ENCODE data around the gene GASK1A. TPM values are rescaled to one million over a fixed set of nuclear protein-coding genes. Genes with fewer than 3 reads are reported as not detected.

The GASK1A gene
- total RNA-seq, 1 donor from 2014 or later: not detected

DNA sequence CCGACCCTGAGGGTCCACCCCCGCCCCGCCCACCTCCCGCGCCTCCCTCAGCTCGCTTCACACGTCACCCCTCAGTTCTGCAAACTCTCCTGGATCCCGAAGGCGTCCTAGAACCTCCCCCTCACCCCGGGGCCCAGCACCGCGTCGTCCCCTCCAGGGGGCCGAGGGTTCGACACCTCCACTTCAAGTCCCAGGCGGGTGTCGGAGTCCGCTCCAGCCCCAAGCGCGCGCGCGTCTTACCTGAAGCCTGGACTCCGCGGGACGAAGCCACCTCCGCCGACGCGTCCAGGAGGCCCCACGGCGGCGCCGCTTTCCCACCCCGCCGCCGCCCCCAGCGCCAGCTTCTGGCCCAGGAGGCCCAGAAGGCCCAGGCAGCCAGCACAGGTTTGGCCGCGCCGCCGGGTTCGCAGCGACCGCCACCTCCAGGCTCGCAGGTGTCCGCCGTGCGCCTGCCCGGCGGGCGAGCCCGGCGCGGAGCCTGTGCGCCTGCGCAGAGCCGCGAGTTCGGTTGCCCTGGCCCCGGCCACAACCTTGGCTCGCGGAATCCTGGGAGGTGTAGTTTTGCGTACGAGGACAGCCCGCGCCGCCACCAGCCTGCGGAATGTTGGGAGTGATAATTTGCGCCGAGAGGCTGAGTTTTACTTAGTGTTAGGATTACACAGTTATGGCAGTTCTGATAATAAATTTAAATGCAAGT lies 126.6 kb downstream of the GASK1A start, which contains the start of gene POMGNT2:
Gene POMGNT2 (minus strand): TSS at position 484 of the 697 bp plus-strand sequence. CDS start 24,648 bp downstream, outside the sequence.
- Mint-ChIP-seq H3K4me3 (ENCODE audit: unreplicated experiment) (peak within 1 kb of the TSS; percentile 70), H3K4me1 (ENCODE audit: unreplicated experiment) (peaks cover 5% of the 10 kb centered on the region), H3K9me3 (ENCODE audit: unreplicated experiment) (no peaks in the 10 kb centered on the region), H3K36me3 (ENCODE audit: unreplicated experiment) (no peaks in the 10 kb centered on the region), H3K27ac (ENCODE audit: unreplicated experiment) (no peak within 1 kb of the TSS), H3K27me3 (ENCODE audit: unreplicated experiment) (peaks cover 4% of the 10 kb centered on the region)
- TF ChIP-seq, protein P1, sequence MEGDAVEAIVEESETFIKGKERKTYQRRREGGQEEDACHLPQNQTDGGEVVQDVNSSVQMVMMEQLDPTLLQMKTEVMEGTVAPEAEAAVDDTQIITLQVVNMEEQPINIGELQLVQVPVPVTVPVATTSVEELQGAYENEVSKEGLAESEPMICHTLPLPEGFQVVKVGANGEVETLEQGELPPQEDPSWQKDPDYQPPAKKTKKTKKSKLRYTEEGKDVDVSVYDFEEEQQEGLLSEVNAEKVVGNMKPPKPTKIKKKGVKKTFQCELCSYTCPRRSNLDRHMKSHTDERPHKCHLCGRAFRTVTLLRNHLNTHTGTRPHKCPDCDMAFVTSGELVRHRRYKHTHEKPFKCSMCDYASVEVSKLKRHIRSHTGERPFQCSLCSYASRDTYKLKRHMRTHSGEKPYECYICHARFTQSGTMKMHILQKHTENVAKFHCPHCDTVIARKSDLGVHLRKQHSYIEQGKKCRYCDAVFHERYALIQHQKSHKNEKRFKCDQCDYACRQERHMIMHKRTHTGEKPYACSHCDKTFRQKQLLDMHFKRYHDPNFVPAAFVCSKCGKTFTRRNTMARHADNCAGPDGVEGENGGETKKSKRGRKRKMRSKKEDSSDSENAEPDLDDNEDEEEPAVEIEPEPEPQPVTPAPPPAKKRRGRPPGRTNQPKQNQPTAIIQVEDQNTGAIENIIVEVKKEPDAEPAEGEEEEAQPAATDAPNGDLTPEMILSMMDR (IDR thresholded peaks at IDR 0.05): no peak
- peak; percentile 94 for DNase-seq (ENCODE audit: extremely low spot score, unreplicated experiment)

DNA sequence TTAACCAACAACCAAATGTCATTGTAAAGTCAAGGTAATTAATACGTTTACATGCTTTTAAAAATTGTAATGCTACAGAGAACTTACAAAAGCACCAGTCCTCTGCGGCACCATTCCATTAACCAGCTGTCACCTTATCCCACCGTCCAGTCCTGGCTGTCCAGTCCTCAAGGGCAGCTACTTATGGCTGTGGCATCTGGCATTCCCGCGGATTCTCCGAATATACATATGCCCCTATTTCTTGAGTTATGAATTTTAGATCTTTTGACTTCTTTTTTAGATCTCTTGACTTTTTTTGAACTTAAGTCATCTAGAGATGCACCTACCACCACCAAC lies 127.2 kb downstream of the GASK1A start:
- H3K9me3 Mint-ChIP-seq (ENCODE audit: unreplicated experiment): no peaks in the 10 kb centered on the region
- H3K27ac Mint-ChIP-seq (ENCODE audit: unreplicated experiment): no peak overlapping the region
- H3K27me3 Mint-ChIP-seq (ENCODE audit: unreplicated experiment): peaks cover 4% of the 10 kb centered on the region
- peaks cover 5% of the 10 kb centered on the region for H3K4me1 Mint-ChIP-seq (ENCODE audit: unreplicated experiment)
- H3K36me3 Mint-ChIP-seq (ENCODE audit: unreplicated experiment): no peaks in the 10 kb centered on the region
- TF ChIP-seq, protein P1 (IDR thresholded peaks at IDR 0.05): no peak
- no peak for DNase-seq (ENCODE audit: extremely low spot score, unreplicated experiment)
- peak overlapping the region; percentile 70 for H3K4me3 Mint-ChIP-seq (ENCODE audit: unreplicated experiment)

Other genes starting within 250 kb of the GASK1A start
- 0.30 TPM in 1 of 2 replicates, not detected in the other for gene CCDC13, start 206.1 kb upstream of the GASK1A start, total RNA-seq
- gene HIGD1A, start 174.8 kb upstream of the GASK1A start, total RNA-seq: 63.8 and 66.1 TPM in 2 replicates
- gene ACKR2, start 169.9 kb upstream of the GASK1A start, total RNA-seq: 0.19 and 0.24 TPM in 2 replicates
- gene CYP8B1, start 103.4 kb upstream of the GASK1A start, total RNA-seq: not detected in 2 replicates
- not detected in 2 replicates for gene ZNF662, start 73.2 kb upstream of the GASK1A start, total RNA-seq
- gene POMGNT2, start 126.8 kb downstream of the GASK1A start, total RNA-seq: 16.1 and 18.5 TPM in 2 replicates